Kidney glomerular epithelial cell (primary cell): ENCODE results near the gene LDLRAD4.
"Not testable (repeated sequence)": the region's sequence is repeated elsewhere in the genome, so short reads cannot be mapped to it uniquely, and the experiment has no call there.

Experiments used
- DNase-seq: peaks from one replicate; lab custom pipeline; 2025; lab: John Stamatoyannopoulos, UW

LDLRAD4 gene

GRCh38 chr18:13635046-13635445 is 416.5 kb downstream of the LDLRAD4 start:
- no peak for DNase-seq

GRCh38 chr18:13638719-13639595 is 420.4 kb downstream of the LDLRAD4 start:
- no peak for DNase-seq

- DNase-seq, result no peak
Measured at GRCh38 chr18:13640266-13640860, 421.8 kb downstream of the LDLRAD4 start.

- no peak for DNase-seq
Measured at GRCh38 chr18:13641551-13642439, 423.2 kb downstream of the LDLRAD4 start.

- DNase-seq, result no peak
Measured at GRCh38 chr18:13642440-13642827, 423.9 kb downstream of the LDLRAD4 start.

- DNase-seq, result no peak
Measured at GRCh38 chr18:13643261-13643751, 424.7 kb downstream of the LDLRAD4 start.

- no peak for DNase-seq
Measured at GRCh38 chr18:13645093-13645492, 426.5 kb downstream of the LDLRAD4 start.

- DNase-seq, result no peak
Measured at GRCh38 chr18:13646633-13647032, 428.1 kb downstream of the LDLRAD4 start.

- no peak for DNase-seq
Measured at GRCh38 chr18:13647761-13648160, 429.2 kb downstream of the LDLRAD4 start.

- DNase-seq, result no peak
Measured at GRCh38 chr18:13649397-13650390, 431.1 kb downstream of the LDLRAD4 start.

GRCh38 chr18:13653746-13654433 is 435.3 kb downstream of the LDLRAD4 start:
- no peak for DNase-seq

- no peak for DNase-seq
Measured at GRCh38 chr18:13657974-13658373, 439.4 kb downstream of the LDLRAD4 start.

- DNase-seq, result no peak
Measured at GRCh38 chr18:13658436-13659204, 440.1 kb downstream of the LDLRAD4 start.

GRCh38 chr18:13660510-13660909 is 441.9 kb downstream of the LDLRAD4 start:
- no peak for DNase-seq

GRCh38 chr18:13661051-13661778 is 442.7 kb downstream of the LDLRAD4 start:
- no peak for DNase-seq

GRCh38 chr18:13661779-13662256 is 443.3 kb downstream of the LDLRAD4 start:
- DNase-seq, result no peak

- DNase-seq, result no peak
Measured at GRCh38 chr18:13672657-13673056, 454.1 kb downstream of the LDLRAD4 start.

GRCh38 chr18:13676471-13676870 is 457.9 kb downstream of the LDLRAD4 start:
- DNase-seq, result no peak

- not testable (repeated sequence) for DNase-seq
Measured at GRCh38 chr18:13677350-13677749, 458.8 kb downstream of the LDLRAD4 start.
